Endodermal cell (in vitro differentiated cells): ENCODE results near the gene TNFRSF1A. TPM values are rescaled to one million over a fixed set of nuclear protein-coding genes. Genes with fewer than 3 reads are reported as not detected.

Experiments used
- DNase-seq: peaks from one replicate; pipeline ENCODE4 v3.0.0-alpha.2; 2017
- H3K27ac ChIP-seq: 2 replicates; pipeline ENCODE4 v1.5.1; 2013; ENCODE audit warnings: mild to moderate bottlenecking, low read depth, low read length, moderate library complexity
- H3K27me3 ChIP-seq: 2 replicates; pipeline ENCODE4 v1.6.1; 2013; ENCODE audit warnings: mild to moderate bottlenecking, low read length, moderate library complexity; ENCODE audit not compliant: insufficient read depth, control insufficient read depth, poor library complexity, severe bottlenecking
- H3K36me3 ChIP-seq: 2 replicates; pipeline ENCODE4 v1.7.0; 2013; ENCODE audit warnings: mild to moderate bottlenecking, low read length, moderate library complexity; ENCODE audit not compliant: control insufficient read depth, insufficient read depth
- H3K4me1 ChIP-seq: one replicate; pipeline ENCODE4 v1.7.0; 2013; ENCODE audit warnings: low read length; ENCODE audit not compliant: control insufficient read depth, insufficient read depth
- H3K4me3 ChIP-seq: 2 replicates; pipeline ENCODE4 v1.5.1; 2013; ENCODE audit warnings: mild to moderate bottlenecking, low read length, moderate library complexity
- H3K9ac ChIP-seq: 2 replicates; pipeline ENCODE4 v1.6.1; 2013; ENCODE audit warnings: mild to moderate bottlenecking, low read length, moderate library complexity; ENCODE audit not compliant: poor library complexity, severe bottlenecking; ENCODE audit errors: extremely low read depth
- H3K9me3 ChIP-seq: 2 replicates; pipeline ENCODE4 v1.6.1; 2013; ENCODE audit warnings: mild to moderate bottlenecking, low read length, moderate library complexity; ENCODE audit not compliant: control insufficient read depth
- H3K27ac Mint-ChIP-seq: 2 replicates; pipeline ENCODE4 v1.8.0; 2020; ENCODE audit warnings: mixed read lengths
- H3K27me3 Mint-ChIP-seq: 2 replicates; pipeline ENCODE4 v1.8.0; 2021; ENCODE audit warnings: mild to moderate bottlenecking, mixed read lengths; ENCODE audit not compliant: insufficient read depth
- H3K36me3 Mint-ChIP-seq: 2 replicates; pipeline ENCODE4 v1.8.0; 2020; ENCODE audit warnings: low read depth, mixed read lengths
- H3K4me1 Mint-ChIP-seq: 2 replicates; pipeline ENCODE4 v1.8.0; 2020; ENCODE audit warnings: mixed read lengths
- H3K4me3 Mint-ChIP-seq: 2 replicates; pipeline ENCODE4 v1.8.0; 2020; ENCODE audit warnings: mild to moderate bottlenecking, moderate library complexity, mixed read lengths
- H3K9me3 Mint-ChIP-seq: 2 replicates; pipeline ENCODE4 v1.8.0; 2020; ENCODE audit warnings: mild to moderate bottlenecking, mixed read lengths
- CTCF ChIP-seq: fragments of 200-600 bp; sonication (generic); conservative IDR thresholded peaks from 2 replicates; pipeline ENCODE4 v1.5.0; 2021; ENCODE audit warnings: antibody characterized with exemption, mild to moderate bottlenecking
- WGBS, 2 experiments: methylation state at CpG; one replicate each; pipeline versions ENCODE4 v1.1.5 to v1.1.7; 2013; ENCODE audit warnings: missing lambda C conversion rate in 2 of 2, mixed read lengths in 1 of 2; ENCODE audit not compliant: insufficient coverage in 1 of 2, insufficient read length in 1 of 2; 5-methylcytosine and 5-hydroxymethylcytosine counted together
- total RNA-seq, 2 donors: library from RNA; stranded (reverse); fragmentation: NEBNext Ultra II Directional in 1 of 2; extraction: Animal tissue kit (Norgen Biotek cat#: 25700) in 1 of 2; gene quantifications; 2 replicates in 1 of 2; 3 replicates in 1 of 2; pipeline ENCODE4 v1.2.1, GENCODE V29; 2021

The TNFRSF1A gene
- total RNA-seq, 2 donors from 2014 or later: 43.2 to 86.2 TPM

GRCh38 chr12:6333566-6333965, 8.3 kb downstream of the TNFRSF1A start:
- Histone ChIP-seq H3K9me3 (no peaks in the 10 kb centered on the region), H3K27me3 (no peaks in the 10 kb centered on the region), H3K27ac (no peak overlapping the region), H3K4me1 (peaks cover 17% of the 10 kb centered on the region), H3K9ac (no peak overlapping the region), H3K4me3 (no peak overlapping the region), H3K36me3 (peaks cover 45% of the 10 kb centered on the region)
- Mint-ChIP-seq H3K36me3 (peaks cover 61% of the 10 kb centered on the region), H3K9me3 (no peaks in the 10 kb centered on the region), H3K4me3 (no peak overlapping the region), H3K27me3 (no peaks in the 10 kb centered on the region), H3K27ac (peak overlapping the region; percentile 74), H3K4me1 (peaks cover 20% of the 10 kb centered on the region)
- TF ChIP-seq CTCF: no peak
- 94 to 97% methylated on average over 7 to 9 of the region's 9 CpGs for WGBS, 2 experiments
- no peak for DNase-seq

- no peak overlapping the region for H3K27ac ChIP-seq
- peaks cover 17% of the 10 kb centered on the region for H3K4me1 ChIP-seq
Observed at GRCh38 chr12:6333029-6333428, 8.8 kb downstream of the TNFRSF1A start.

GRCh38 chr12:6332459-6332858, 9.4 kb downstream of the TNFRSF1A start:
- H3K9me3 ChIP-seq: no peaks in the 10 kb centered on the region
- no peaks in the 10 kb centered on the region for H3K27me3 Mint-ChIP-seq
- peaks cover 15% of the 10 kb centered on the region for H3K4me1 ChIP-seq
- no peak for TF ChIP-seq CTCF
- H3K27ac ChIP-seq: no peak overlapping the region
- H3K27ac Mint-ChIP-seq: no peak overlapping the region
- H3K36me3 Mint-ChIP-seq: peaks cover 68% of the 10 kb centered on the region
- H3K9me3 Mint-ChIP-seq: no peaks in the 10 kb centered on the region
- peaks cover 45% of the 10 kb centered on the region for H3K36me3 ChIP-seq
- no peak overlapping the region for H3K4me3 ChIP-seq
- H3K9ac ChIP-seq: no peak overlapping the region
- no peak for DNase-seq
- no peak overlapping the region for H3K4me3 Mint-ChIP-seq
- H3K27me3 ChIP-seq: no peaks in the 10 kb centered on the region
- peaks cover 20% of the 10 kb centered on the region for H3K4me1 Mint-ChIP-seq
- 97 to 98% methylated on average over 4 of the region's 4 CpGs for WGBS, 2 experiments

More at GRCh38 chr12:6333029-6333428, 8.8 kb downstream of the TNFRSF1A start:
- Histone ChIP-seq H3K9me3 (no peaks in the 10 kb centered on the region), H3K27me3 (no peaks in the 10 kb centered on the region), H3K36me3 (peaks cover 45% of the 10 kb centered on the region), H3K9ac (no peak overlapping the region), H3K4me3 (no peak overlapping the region)
- H3K4me1 Mint-ChIP-seq: peaks cover 20% of the 10 kb centered on the region
- no peaks in the 10 kb centered on the region for H3K9me3 Mint-ChIP-seq
- no peak for DNase-seq
- H3K27me3 Mint-ChIP-seq: no peaks in the 10 kb centered on the region
- no peak for TF ChIP-seq CTCF
- H3K4me3 Mint-ChIP-seq: no peak overlapping the region
- no peak overlapping the region for H3K27ac Mint-ChIP-seq
- WGBS, 2 experiments: 93 to 94% methylated on average over 8 to 9 of the region's 9 CpGs
- H3K36me3 Mint-ChIP-seq: peaks cover 66% of the 10 kb centered on the region
